Type B pancreatic cell (in vitro differentiated cells): Measurements from ENCODE around the gene ATRIP. TPM values are rescaled to one million over a fixed set of nuclear protein-coding genes. Genes with fewer than 3 reads are reported as not detected.
A peak's percentile ranks its signal among the peaks of the same experiment; 100 is the strongest.
"Not testable (repeated sequence)": the region's sequence is repeated elsewhere in the genome, so short reads cannot be mapped to it uniquely, and the experiment has no call there.

Source experiments
- DNase-seq: peaks from one replicate; pipeline ENCODE4 v3.0.0; 2021; ENCODE audit warnings: mixed read lengths; ENCODE audit not compliant: unreplicated experiment; ENCODE audit errors: extremely low spot score
- H3K27ac Mint-ChIP-seq: 2 replicates; pipeline ENCODE4 v1.8.0; 2021; ENCODE audit warnings: mild to moderate bottlenecking, mixed read lengths
- H3K27me3 Mint-ChIP-seq: 2 replicates; pipeline ENCODE4 v1.8.0; 2021; ENCODE audit warnings: mixed read lengths
- H3K36me3 Mint-ChIP-seq: 2 replicates; pipeline ENCODE4 v1.8.0; 2021; ENCODE audit warnings: mixed read lengths
- H3K4me1 Mint-ChIP-seq: one replicate; pipeline ENCODE4 v1.8.0; 2021; ENCODE audit warnings: mixed read lengths; ENCODE audit not compliant: unreplicated experiment
- H3K4me3 Mint-ChIP-seq: 2 replicates; pipeline ENCODE4 v1.8.0; 2021; ENCODE audit warnings: mild to moderate bottlenecking, mixed read lengths
- H3K9me3 Mint-ChIP-seq: 2 replicates; pipeline ENCODE4 v1.8.0; 2021; ENCODE audit warnings: mixed read lengths
- total RNA-seq: library from RNA; stranded (reverse); gene quantifications from 2 replicates; pipeline ENCODE4 v1.2.1, GENCODE V29; 2021; ENCODE audit warnings: low replicate concordance
- TF ChIP-seq, protein P1 (sequence below): fragments of 200-600 bp; sonication (generic); conservative IDR thresholded peaks from 2 replicates; pipeline ENCODE4 v1.5.0; 2021; ENCODE audit warnings: antibody characterized with exemption, mild to moderate bottlenecking

The ATRIP gene
- total RNA-seq, 1 donor from 2014 or later = 16.0 TPM

DNA sequence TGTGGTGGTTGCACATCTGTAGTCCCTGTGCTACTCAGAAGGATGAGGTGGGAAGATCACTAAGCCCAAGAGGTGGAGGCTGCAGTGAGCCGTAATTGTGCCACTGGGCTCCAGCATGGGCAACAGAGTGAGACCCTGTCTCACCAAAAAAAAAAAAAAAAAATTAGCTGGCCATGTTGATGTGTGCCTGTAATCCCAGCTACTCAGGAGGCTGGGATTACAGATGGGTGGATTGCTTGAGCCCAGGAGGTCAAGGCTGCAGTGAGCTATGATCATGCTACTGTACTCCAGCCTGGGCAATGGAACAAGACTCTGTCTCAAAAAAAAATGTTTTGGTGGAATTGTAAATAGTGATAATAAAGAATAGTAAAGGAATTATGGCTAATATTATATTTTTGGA lies 9.9 kb downstream of the ATRIP start:
- TF ChIP-seq, protein P1, sequence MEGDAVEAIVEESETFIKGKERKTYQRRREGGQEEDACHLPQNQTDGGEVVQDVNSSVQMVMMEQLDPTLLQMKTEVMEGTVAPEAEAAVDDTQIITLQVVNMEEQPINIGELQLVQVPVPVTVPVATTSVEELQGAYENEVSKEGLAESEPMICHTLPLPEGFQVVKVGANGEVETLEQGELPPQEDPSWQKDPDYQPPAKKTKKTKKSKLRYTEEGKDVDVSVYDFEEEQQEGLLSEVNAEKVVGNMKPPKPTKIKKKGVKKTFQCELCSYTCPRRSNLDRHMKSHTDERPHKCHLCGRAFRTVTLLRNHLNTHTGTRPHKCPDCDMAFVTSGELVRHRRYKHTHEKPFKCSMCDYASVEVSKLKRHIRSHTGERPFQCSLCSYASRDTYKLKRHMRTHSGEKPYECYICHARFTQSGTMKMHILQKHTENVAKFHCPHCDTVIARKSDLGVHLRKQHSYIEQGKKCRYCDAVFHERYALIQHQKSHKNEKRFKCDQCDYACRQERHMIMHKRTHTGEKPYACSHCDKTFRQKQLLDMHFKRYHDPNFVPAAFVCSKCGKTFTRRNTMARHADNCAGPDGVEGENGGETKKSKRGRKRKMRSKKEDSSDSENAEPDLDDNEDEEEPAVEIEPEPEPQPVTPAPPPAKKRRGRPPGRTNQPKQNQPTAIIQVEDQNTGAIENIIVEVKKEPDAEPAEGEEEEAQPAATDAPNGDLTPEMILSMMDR = no peak
- peaks cover 9% of the 10 kb centered on the region for H3K36me3 Mint-ChIP-seq
- no peak overlapping the region for H3K4me3 Mint-ChIP-seq

DNA sequence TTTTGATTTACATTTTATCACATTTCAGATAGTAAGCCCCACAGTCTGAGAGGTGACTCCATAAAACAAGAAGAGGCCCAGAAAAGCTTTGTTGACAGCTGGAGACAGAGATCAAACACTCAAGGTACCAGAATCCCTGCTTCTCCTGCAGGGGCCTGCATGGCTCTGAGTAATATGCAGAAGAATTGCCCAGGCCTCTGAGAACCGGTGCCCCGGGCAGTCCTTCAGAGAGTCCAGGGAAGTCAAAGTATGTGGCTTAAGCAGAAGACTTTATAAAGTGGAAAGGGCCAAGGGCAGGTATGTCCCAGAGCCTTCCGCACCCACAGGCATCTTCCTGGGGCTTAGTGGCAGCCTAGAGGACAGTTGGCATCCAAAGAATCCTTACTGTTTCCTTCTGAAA lies 12.8 kb downstream of the ATRIP start:
- Mint-ChIP-seq H3K9me3 (no peaks in the 10 kb centered on the region), H3K27me3 (no peaks in the 10 kb centered on the region), H3K4me3 (no peak overlapping the region), H3K36me3 (peaks cover 3% of the 10 kb centered on the region), H3K4me1 (no peaks in the 10 kb centered on the region), H3K27ac (no peak overlapping the region)
- DNase-seq = no peak
- TF ChIP-seq, protein P1 = no peak

More for the DNA sequence above, 9.9 kb downstream of the ATRIP start:
- H3K4me1 Mint-ChIP-seq = no peaks in the 10 kb centered on the region
- DNase-seq = no peak
- no peaks in the 10 kb centered on the region for H3K27me3 Mint-ChIP-seq
- no peak overlapping the region for H3K27ac Mint-ChIP-seq
- H3K9me3 Mint-ChIP-seq = no peaks in the 10 kb centered on the region

DNA sequence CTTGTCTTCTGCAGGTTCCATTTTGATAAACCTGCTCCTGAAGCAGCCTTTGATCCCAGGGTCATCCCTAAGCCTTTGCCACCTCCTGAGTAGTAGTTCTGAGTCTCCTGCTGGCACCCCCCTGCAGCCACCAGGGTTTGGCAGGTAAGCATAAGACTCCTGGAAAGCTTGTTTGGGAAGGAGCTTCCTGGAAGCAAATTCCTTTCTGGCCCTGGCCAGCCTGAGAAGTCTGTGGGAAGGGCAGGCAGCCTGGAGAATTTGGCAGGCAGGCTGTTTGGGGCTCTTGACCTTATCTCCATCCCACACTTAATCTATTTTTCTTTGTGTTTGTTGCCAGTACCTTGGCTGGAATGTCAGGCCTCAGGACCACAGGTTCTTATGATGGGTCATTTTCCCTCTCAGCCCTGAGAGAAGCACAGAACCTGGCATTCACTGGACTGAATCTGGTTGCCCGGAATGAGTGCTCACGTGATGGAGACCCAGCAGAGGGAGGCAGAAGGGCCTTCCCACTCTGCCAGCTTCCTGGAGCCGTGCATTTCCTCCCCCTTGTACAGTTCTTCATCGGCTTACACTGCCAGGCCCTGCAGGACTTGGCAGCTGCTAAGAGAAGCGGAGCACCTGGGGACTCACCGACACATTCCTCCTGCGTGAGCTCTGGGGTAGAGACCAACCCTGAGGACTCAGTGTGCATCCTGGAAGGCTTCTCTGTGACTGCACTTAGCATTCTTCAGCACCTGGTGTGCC lies 13.4 kb downstream of the ATRIP start:
- Mint-ChIP-seq H3K9me3 (no peaks in the 10 kb centered on the region), H3K4me3 (no peak overlapping the region), H3K36me3 (peaks cover 2% of the 10 kb centered on the region), H3K27me3 (no peaks in the 10 kb centered on the region), H3K27ac (no peak overlapping the region), H3K4me1 (no peaks in the 10 kb centered on the region)
- TF ChIP-seq, protein P1 = no peak
- DNase-seq = no peak

DNA sequence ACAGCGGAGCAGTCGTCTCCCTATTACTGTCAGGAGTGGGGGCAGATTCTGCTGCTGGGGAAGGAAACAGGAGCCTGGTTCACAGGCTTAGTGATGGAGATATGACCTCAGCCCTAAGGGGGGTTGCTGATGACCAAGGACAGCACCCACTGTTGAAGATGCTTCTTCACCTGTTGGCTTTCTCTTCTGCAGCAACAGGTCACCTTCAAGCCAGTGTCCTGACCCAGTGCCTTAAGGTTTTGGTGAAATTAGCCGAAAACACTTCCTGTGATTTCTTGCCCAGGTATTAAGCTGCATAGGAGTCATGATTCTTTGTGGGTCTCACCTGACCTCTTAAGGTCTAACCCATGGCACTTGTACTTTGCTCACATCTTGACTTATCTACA lies 14.0 kb downstream of the ATRIP start:
- Mint-ChIP-seq H3K4me1 (peaks cover 4% of the 10 kb centered on the region), H3K27ac (no peak overlapping the region), H3K4me3 (no peak overlapping the region), H3K9me3 (no peaks in the 10 kb centered on the region), H3K27me3 (no peaks in the 10 kb centered on the region), H3K36me3 (peaks cover 1% of the 10 kb centered on the region)
- DNase-seq = no peak
- TF ChIP-seq, protein P1 = no peak

DNA sequence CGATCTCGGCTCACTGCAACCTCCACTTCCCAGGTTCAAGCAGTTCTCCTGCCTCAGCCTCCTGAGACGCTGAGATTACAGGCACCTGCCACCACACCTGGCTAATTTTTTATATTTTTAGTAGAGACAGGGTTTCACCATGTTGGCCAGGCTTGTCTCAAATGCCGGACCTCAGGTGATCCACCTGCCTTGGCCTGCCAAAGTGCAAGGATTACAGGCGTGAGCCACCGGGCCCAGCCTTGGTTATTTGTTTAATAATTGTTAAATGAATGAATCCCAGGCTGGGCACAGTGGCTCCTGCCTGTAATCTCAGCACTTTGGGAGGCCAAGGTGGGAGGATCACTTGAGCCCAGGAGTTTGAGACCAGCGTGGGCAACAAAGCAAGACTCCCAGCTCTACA lies 15.2 kb downstream of the ATRIP start:
- not testable (repeated sequence) for H3K9me3 Mint-ChIP-seq, H3K36me3 Mint-ChIP-seq, H3K4me3 Mint-ChIP-seq, H3K27ac Mint-ChIP-seq, H3K27me3 Mint-ChIP-seq, DNase-seq, H3K4me1 Mint-ChIP-seq

DNA sequence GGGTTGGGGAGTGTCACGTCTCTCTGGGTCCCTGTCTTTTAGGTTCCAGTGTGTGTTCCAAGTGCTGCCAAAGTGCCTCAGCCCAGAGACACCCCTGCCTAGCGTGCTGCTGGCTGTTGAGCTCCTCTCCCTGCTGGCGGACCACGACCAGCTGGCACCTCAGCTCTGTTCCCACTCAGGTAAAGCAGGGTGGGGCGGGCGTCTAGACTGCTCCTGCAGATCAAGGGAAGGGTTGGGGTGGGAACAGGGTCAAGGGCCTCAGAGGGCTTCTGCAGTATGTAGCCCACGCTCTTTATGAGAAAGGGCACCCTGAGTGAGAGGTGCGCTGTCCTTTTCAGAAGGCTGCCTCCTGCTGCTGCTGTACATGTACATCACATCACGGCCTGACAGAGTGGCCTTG lies 17.2 kb downstream of the ATRIP start:
- Mint-ChIP-seq H3K27me3 (no peaks in the 10 kb centered on the region), H3K36me3 (peaks cover 5% of the 10 kb centered on the region), H3K27ac (peak overlapping the region; percentile 41), H3K4me1 (peaks cover 13% of the 10 kb centered on the region), H3K4me3 (no peak overlapping the region), H3K9me3 (no peaks in the 10 kb centered on the region)
- TF ChIP-seq, protein P1 = no peak
- DNase-seq = no peak
